ENCODE results near the gene HLA-DMB.

The HLA-DMB gene

DNA sequence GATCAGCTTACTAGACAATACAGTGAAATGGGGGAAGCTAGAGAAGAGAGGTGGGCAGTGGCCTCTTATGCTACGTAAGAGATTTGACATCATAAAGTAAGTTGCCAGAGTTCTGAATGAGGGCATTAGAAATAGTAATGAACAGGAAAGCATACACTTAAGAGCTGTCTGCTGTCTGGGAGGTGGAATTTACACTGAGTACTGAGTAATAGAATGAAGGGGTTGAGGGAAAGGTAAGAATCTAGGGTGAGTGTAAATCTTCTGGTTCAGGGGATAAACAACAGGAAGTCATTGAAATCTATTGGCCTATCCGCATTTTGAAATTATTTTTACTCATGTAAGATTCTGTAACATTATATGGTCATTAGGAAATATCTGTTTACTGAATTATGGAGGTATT is 35.8 kb downstream of the HLA-DMB start:
- DNase-seq: no peak

GRCh38 chr6:32903952-32904351 is 36.9 kb downstream of the HLA-DMB start:
- DNase-seq: no peak

GRCh38 chr6:32895006-32895345 is 45.9 kb downstream of the HLA-DMB start:
- no peak for DNase-seq

GRCh38 chr6:32894085-32895005 is 46.5 kb downstream of the HLA-DMB start:
- peak; percentile 98 for DNase-seq

DNA sequence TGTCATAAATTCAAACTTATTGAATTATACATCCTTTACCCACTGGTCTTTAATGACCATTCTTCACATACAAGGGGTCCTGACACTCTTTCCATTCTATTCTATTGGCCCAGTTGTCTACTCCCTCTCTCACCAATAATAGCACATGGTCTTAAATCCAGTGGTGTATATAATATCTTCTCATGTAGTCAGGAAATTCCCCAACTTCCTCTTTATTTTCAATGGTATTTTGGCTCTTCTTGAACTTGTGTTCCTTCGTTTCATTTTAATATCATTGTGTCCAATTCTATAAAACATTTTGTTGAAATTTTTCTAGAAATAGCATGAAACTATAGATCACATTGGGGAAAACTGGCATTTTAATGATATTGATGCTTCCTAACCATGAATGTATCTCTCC is 50.0 kb downstream of the HLA-DMB start:
- peak; percentile 59 for DNase-seq

DNA sequence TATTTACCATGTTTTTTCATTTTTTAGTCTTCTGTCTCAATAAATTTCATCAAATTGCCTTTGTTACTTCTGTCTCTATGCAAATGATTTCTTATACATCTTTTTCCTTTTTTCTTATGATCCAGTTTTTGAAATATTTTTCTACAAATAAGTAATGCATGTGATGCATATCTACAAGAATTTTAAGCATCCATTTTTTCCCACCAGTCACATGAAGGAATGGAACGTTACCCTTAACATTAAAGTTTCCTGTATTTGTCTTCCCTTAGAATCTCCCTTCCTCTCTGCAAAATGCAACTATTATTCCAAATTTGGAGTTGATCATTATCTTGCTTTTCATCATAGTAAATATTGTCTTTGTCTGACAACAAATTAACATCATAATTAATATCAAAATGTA is 51.3 kb downstream of the HLA-DMB start:
- no peak for DNase-seq

GRCh38 chr6:32888576-32888975 is 52.3 kb downstream of the HLA-DMB start:
- no peak for DNase-seq

DNA sequence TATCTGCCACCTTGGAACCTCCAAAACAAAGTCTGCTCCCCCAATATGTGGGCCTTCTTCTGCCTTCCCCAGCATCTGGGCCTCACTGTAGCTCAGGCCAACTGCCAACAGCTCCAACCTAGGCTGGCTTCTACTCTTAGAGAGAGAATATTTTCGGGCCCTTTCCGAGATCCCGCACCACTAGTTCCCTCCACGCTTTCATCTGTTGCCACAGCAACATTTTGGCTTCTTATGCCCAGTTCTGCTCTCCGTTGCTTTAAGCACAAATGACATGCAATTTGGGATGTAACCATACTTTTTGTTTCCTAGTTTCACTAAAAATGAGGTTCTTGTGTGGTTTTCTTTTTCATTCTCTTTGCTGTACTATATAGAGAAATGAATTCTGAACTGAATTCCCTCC is 53.2 kb downstream of the HLA-DMB start:
- DNase-seq: no peak

DNA sequence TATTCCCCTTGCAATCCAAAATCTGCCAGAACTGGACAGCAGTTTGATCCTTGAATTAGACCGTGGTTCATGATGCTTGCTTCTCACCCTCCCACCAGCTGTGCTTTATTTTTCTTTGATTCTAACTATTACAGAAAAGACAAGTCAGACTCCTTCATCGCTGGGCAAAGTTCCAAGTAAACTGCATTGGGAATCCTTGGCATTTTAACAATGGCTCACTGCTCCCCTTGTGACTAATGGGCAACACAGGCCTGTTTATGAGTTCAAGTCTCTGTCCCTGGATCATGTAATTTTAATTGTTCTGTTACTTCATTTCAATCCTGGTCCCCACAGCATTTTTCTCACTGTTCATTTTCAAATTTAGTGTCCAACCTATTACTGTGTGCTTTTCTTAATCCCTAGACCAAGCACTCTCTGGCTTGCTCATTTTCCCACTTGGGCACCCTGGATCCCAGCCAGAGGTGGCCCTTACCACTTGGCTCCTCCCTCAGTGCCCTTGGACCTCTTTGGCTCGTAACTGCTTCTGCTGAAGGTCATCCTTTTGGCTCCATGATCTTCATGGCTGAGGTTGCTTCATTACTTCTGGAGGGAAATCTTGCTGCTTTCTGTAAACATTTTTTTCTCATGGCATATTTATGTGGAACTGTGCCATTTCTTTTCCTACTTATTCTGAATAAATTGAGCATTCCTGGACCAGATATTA is 54.0 kb downstream of the HLA-DMB start:
- no peak for DNase-seq

DNA sequence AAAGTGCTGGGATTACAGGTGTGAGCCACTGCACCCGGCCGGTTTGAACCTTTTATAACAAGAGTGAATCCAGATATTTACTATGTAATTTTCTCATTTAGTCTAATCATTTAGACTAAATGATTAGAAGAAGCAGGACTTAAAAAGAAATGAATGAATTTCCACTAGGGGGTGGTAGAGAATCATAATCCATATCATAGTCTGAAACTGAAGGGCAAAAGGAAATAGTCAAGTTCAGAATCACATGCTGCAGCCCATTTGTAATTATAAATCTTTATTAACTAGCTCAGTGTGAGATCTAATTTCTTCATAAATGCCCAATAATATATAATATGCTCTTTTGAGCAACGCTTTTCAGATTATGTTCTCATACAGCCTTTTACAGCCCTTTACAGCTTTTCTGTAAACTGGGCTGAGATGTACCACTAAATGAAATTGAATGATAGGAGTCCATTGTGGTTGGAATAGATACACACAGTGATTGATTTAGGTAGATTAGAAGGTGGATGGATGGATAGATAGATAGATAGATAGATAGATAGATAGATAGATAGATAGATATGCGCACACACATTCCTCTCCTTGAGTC is 55.0 kb downstream of the HLA-DMB start:
- peak; percentile 91 for DNase-seq
